HCT116 (cell line): Measurements from ENCODE around the gene STK24. TPM values are rescaled to one million over a fixed set of nuclear protein-coding genes. Genes with fewer than 3 reads are reported as not detected.

Source experiments
- ATAC-seq: fragments of 200-7000 bp; cut with Tn5 transposase; 2 replicates; pipeline ENCODE4 v1.9.1; 2020; ENCODE audit warnings: mild to moderate bottlenecking, moderate library complexity
- BruUV-seq: library from RNA; stranded (reverse); fragments of 400-500 nt; replicated peaks from 2 replicates; lab custom pipeline; 2021; lab: Mats Ljungman, UMichigan
- CTCF ChIA-PET: fragments of 300-600 bp; sonication (Branson Sonifier 250); formaldehyde crosslinking; loops from one replicate; lab custom pipeline; 2021; ENCODE audit warnings: antibody characterized with exemption; lab: Charles Lee
- POLR2A ChIA-PET: fragments of 300-600, 350-600 bp; sonication (Branson Sonifier 250); formaldehyde crosslinking; loops from one replicate; lab custom pipeline; 2021; ENCODE audit warnings: antibody characterized with exemption; lab: Charles Lee
- RAD21 ChIA-PET, 2 experiments: fragments of 300-600 bp; sonication (Branson Sonifier 250); formaldehyde crosslinking; loops; one replicate each; lab custom pipeline; 2023; ENCODE audit warnings: low total read pairs in 2 of 2; ENCODE audit not compliant: uncharacterized antibody in 2 of 2, unreplicated experiment in 2 of 2, low non-redundant PET in 1 of 2; lab: Charles Lee
- DNase-seq: peaks from one replicate; pipeline ENCODE4 v3.0.0-alpha.2; 2010; ENCODE audit warnings: low read depth, low spot score
- H2AFZ ChIP-seq: fragments of 200-600 bp; shearing (Covaris generic), sonication (generic); 2 replicates; pipeline ENCODE4 v1.6.1; 2017; ENCODE audit warnings: low read depth, mixed run types, mixed read lengths, antibody characterized with exemption, low read length; ENCODE audit not compliant: poor library complexity, severe bottlenecking
- H3K27ac ChIP-seq: 2 replicates; pipeline ENCODE4 v1.5.1; 2012; ENCODE audit warnings: low read depth, low read length
- H3K27me3 ChIP-seq: fragments of 200-600 bp; sonication (generic); 2 replicates; pipeline ENCODE4 v1.6.1; 2016; ENCODE audit warnings: mixed run types, low read length, mixed read lengths; ENCODE audit not compliant: insufficient read depth
- H3K36me3 ChIP-seq, 2 experiments: fragments of 200-500 bp in 1 of 2; fragments of 200-600 bp in 1 of 2; sonication (Bioruptor generic) in 1 of 2; sonication (generic) in 1 of 2; 2 replicates each; pipeline versions ENCODE4 v1.5.1 to v1.6.1; 2014 to 2016; ENCODE audit warnings: low read length in 2 of 2, inconsistent platforms in 1 of 2, mixed read lengths in 1 of 2, mixed run types in 1 of 2; ENCODE audit not compliant: insufficient read depth in 2 of 2, control insufficient read depth in 1 of 2
- H3K4me1 ChIP-seq, 2 experiments: fragments of 200-600 bp in 1 of 2; sonication (generic) in 1 of 2; 2 replicates each; pipeline versions ENCODE4 v1.5.1 to v1.6.1; 2012 to 2017; ENCODE audit warnings: low read length in 2 of 2, inconsistent platforms in 1 of 2, mild to moderate bottlenecking in 1 of 2, mixed read lengths in 1 of 2, mixed run types in 1 of 2, moderate library complexity in 1 of 2; ENCODE audit not compliant: insufficient read depth in 2 of 2, control insufficient read depth in 1 of 2
- H3K4me2 ChIP-seq: fragments of 200-600 bp; sonication (generic); 2 replicates; pipeline ENCODE4 v1.6.1; 2017; ENCODE audit warnings: mixed run types, low read length, mixed read lengths
- H3K4me3 ChIP-seq, 2 experiments: fragments of 200-600 bp in 1 of 2; sonication (generic) in 1 of 2; replicated peaks in 1 of 2; 2 replicates each; pipeline ENCODE4 v1.5.1; 2011 to 2016; ENCODE audit warnings: low read length in 2 of 2, control low read depth in 1 of 2, low read depth in 1 of 2, mild to moderate bottlenecking in 1 of 2, mixed read lengths in 1 of 2, mixed run types in 1 of 2
- H3K79me2 ChIP-seq: fragments of 200-600 bp; sonication (generic); 2 replicates; pipeline ENCODE4 v1.6.1; 2017; ENCODE audit warnings: mild to moderate bottlenecking, mixed run types, low read length, moderate library complexity, mixed read lengths; ENCODE audit not compliant: insufficient read depth
- H3K9ac ChIP-seq: fragments of 200-600 bp; sonication (generic); 2 replicates; pipeline ENCODE4 v1.6.1; 2016; ENCODE audit warnings: low read length, mixed read lengths
- H3K9me2 ChIP-seq: fragments of 200-600 bp; sonication (generic), shearing (Covaris generic); 2 replicates; pipeline ENCODE4 v1.6.1; 2017; ENCODE audit warnings: mixed run types, mild to moderate bottlenecking, moderate library complexity; ENCODE audit not compliant: insufficient read depth
- H3K9me3 ChIP-seq, 2 experiments: fragments of 200-500 bp in 1 of 2; fragments of 200-600 bp in 1 of 2; sonication (Bioruptor generic) in 1 of 2; sonication (generic) in 1 of 2; 2 replicates each; pipeline ENCODE4 v1.6.1; 2014 to 2017; ENCODE audit warnings: low read length in 2 of 2, mixed read lengths in 2 of 2, inconsistent platforms in 1 of 2, low read depth in 1 of 2, mild to moderate bottlenecking in 1 of 2, mixed run types in 1 of 2, moderate library complexity in 1 of 2; ENCODE audit not compliant: control insufficient read depth in 1 of 2, insufficient read depth in 1 of 2
- H4K20me1 ChIP-seq: fragments of 200-600 bp; sonication (generic), shearing (Covaris generic); 2 replicates; pipeline ENCODE4 v1.6.1; 2017; ENCODE audit warnings: mixed run types, mild to moderate bottlenecking, moderate library complexity; ENCODE audit not compliant: insufficient read depth
- ATF3 ChIP-seq: IDR thresholded peaks from 2 replicates; pipeline ENCODE4 v1.6.1; 2012
- CBX3 ChIP-seq: IDR thresholded peaks from 2 replicates; pipeline ENCODE4 v1.6.1; 2012; ENCODE audit warnings: low read depth
- CEBPB ChIP-seq: IDR thresholded peaks from 2 replicates; pipeline ENCODE4 v1.6.1; 2012; ENCODE audit warnings: low read depth
- CTCF ChIP-seq, 3 experiments: fragments of 200-600 bp in 1 of 3; sonication (generic) in 1 of 3; IDR thresholded peaks in 2 of 3; conservative IDR thresholded peaks in 1 of 3; 2 replicates each; pipeline ENCODE4 v1.5.1; 2012 to 2017; ENCODE audit warnings: low read depth in 2 of 3, low read length in 2 of 3, antibody characterized with exemption in 1 of 3, borderline replicate concordance in 1 of 3, control low read depth in 1 of 3, mild to moderate bottlenecking in 1 of 3, mixed read lengths in 1 of 3, mixed run types in 1 of 3, moderate library complexity in 1 of 3; ENCODE audit not compliant: insufficient read depth in 1 of 3
- EGR1 ChIP-seq: IDR thresholded peaks from 2 replicates; pipeline ENCODE4 v1.6.1; 2012; ENCODE audit warnings: low read depth
- ELF1 ChIP-seq: IDR thresholded peaks from 2 replicates; pipeline ENCODE4 v1.6.1; 2012; ENCODE audit warnings: low read depth, borderline replicate concordance
- EZH2phosphoT487 ChIP-seq: fragments of 200-600 bp; IDR thresholded peaks from 2 replicates; pipeline ENCODE4 v1.6.1; 2018; ENCODE audit warnings: antibody characterized with exemption, borderline replicate concordance
- FOSL1 ChIP-seq: IDR thresholded peaks from 2 replicates; pipeline ENCODE4 v1.6.1; 2012; ENCODE audit warnings: low read depth
- MAX ChIP-seq: IDR thresholded peaks from 2 replicates; pipeline ENCODE4 v1.6.1; 2012
- POLR2A ChIP-seq: IDR thresholded peaks from 2 replicates; pipeline ENCODE4 v1.7.0; 2011; ENCODE audit warnings: borderline replicate concordance; ENCODE audit not compliant: insufficient read depth, insufficient read length; ENCODE audit errors: extremely low read depth
- POLR2AphosphoS5 ChIP-seq: IDR thresholded peaks from 2 replicates; pipeline ENCODE4 v1.6.1; 2011; ENCODE audit warnings: mild to moderate bottlenecking, low read depth, low read length, moderate library complexity
- RAD21 ChIP-seq: IDR thresholded peaks from 2 replicates; pipeline ENCODE4 v1.6.1; 2012; ENCODE audit warnings: low read depth, mild to moderate bottlenecking
- REST ChIP-seq: IDR thresholded peaks from 2 replicates; pipeline ENCODE4 v1.6.1; 2012; ENCODE audit warnings: low read depth
- SIN3A ChIP-seq: IDR thresholded peaks from 2 replicates; pipeline ENCODE4 v1.6.1; 2012; ENCODE audit warnings: low read depth
- SP1 ChIP-seq: IDR thresholded peaks from 2 replicates; pipeline ENCODE4 v1.6.1; 2012; ENCODE audit warnings: low read depth
- SRF ChIP-seq: IDR thresholded peaks from 2 replicates; pipeline ENCODE4 v1.6.1; 2012; ENCODE audit warnings: low read depth
- TCF7L2 ChIP-seq: IDR thresholded peaks from 2 replicates; pipeline ENCODE4 v1.7.0; 2011; ENCODE audit warnings: borderline replicate concordance, inconsistent platforms; ENCODE audit not compliant: insufficient read depth, insufficient read length; ENCODE audit errors: extremely low read depth
- YY1 ChIP-seq: IDR thresholded peaks from 2 replicates; pipeline ENCODE4 v1.6.1; 2011; ENCODE audit warnings: low read length, low read depth, moderate library complexity, mild to moderate bottlenecking; ENCODE audit not compliant: insufficient replicate concordance; ENCODE audit errors: extremely low read depth
- ZBTB33 ChIP-seq: IDR thresholded peaks from 2 replicates; pipeline ENCODE4 v1.6.1; 2011; ENCODE audit warnings: mild to moderate bottlenecking, low read length, moderate library complexity; ENCODE audit not compliant: insufficient replicate concordance; ENCODE audit errors: extremely low read depth
- ZNF274 ChIP-seq: fragments of 200-500 bp; sonication (Bioruptor generic); IDR thresholded peaks from 2 replicates; pipeline ENCODE4 v1.6.1; 2014; ENCODE audit warnings: mild to moderate bottlenecking, low read depth, low read length, inconsistent platforms
- intact Hi-C: fragments of 100-400 bp; cut with micrococcal nuclease; formaldehyde crosslinking; loops from 2 replicates; pipeline ENCODE4 v1.10.0; 2022
- total RNA-seq: library from RNA; stranded (reverse); gene quantifications from one replicate; pipeline ENCODE4 v1.2.1, GENCODE V29; 2021; ENCODE audit not compliant: unreplicated experiment

The STK24 gene
- total RNA-seq, 1 experiment from 2014 or later, result 137 TPM

- H3K4me2 ChIP-seq, result no peak overlapping the region
- BruUV-seq, result no TSS peak
- no peaks in the 10 kb centered on the region for H3K9me2 ChIP-seq
- ChIA-PET CTCF (no interaction called here), POLR2A (no interaction called here)
- peaks cover 23 to 26% of the 10 kb centered on the region in 2 experiments; a peak in 3 of 4 replicates for H3K36me3 ChIP-seq
- no peak for DNase-seq
- H4K20me1 ChIP-seq, result no peaks in the 10 kb centered on the region
- H3K9me3 ChIP-seq, result no peaks in the 10 kb centered on the region
- H3K27ac ChIP-seq, result no peak overlapping the region
- intact Hi-C loops, result no loop called here
- H3K79me2 ChIP-seq, result peaks cover 32% of the 10 kb centered on the region
- no peaks in the 10 kb centered on the region for H3K4me1 ChIP-seq
- no peak overlapping the region for H3K4me3 ChIP-seq
- no peaks in the 10 kb centered on the region for H3K27me3 ChIP-seq
- TF ChIP-seq TCF7L2 (no peak), CBX3 (no peak), POLR2A (no peak), EZH2phosphoT487 (no peak), POLR2AphosphoS5 (no peak), SP1 (no peak), CEBPB (no peak), ATF3 (no peak), ELF1 (no peak), RAD21 (no peak), SRF (no peak), REST (no peak), ZNF274 (no peak), MAX (no peak), FOSL1 (no peak), CTCF (IDR thresholded peaks at IDR 0.05 in 2 of 3, conservative IDR thresholded peaks at IDR 0.05 in 1 of 3; ENCODE audit: borderline replicate concordance in 1 of 3, insufficient read depth in 1 of 3, low read depth in 2 of 3, low read length in 2 of 3) (no peak), YY1 (no peak), EGR1 (no peak), SIN3A (no peak), ZBTB33 (no peak)
- TF ChIP-seq, all 23 proteins: peak for 0
- RAD21 ChIA-PET, result no interaction called here
- Histone ChIP-seq H3K9ac (no peak overlapping the region), H2AFZ (no peak overlapping the region)
- ATAC-seq, result no peak
These were observed 117.1 kb downstream of the STK24 start for GRCh38 chr13:98459721-98460370.
